Nephron (organoid): ENCODE measurements around the gene SPC24.
"Not testable (repeated sequence)": the region's sequence is repeated elsewhere in the genome, so short reads cannot be mapped to it uniquely, and the experiment has no call there.

ENCODE experiments used
- H3K27ac Mint-ChIP-seq, 3 experiments: 2 replicates each; pipeline ENCODE4 v1.8.0; 2020; ENCODE audit warnings: mixed read lengths in 3 of 3, mild to moderate bottlenecking in 2 of 3, moderate library complexity in 1 of 3
- H3K27me3 Mint-ChIP-seq: 2 replicates; pipeline ENCODE4 v1.8.0; 2021; ENCODE audit warnings: low read depth, mild to moderate bottlenecking, moderate library complexity, mixed read lengths
- H3K36me3 Mint-ChIP-seq: 2 replicates; pipeline ENCODE4 v1.8.0; 2020; ENCODE audit warnings: low read depth, mixed read lengths
- H3K4me1 Mint-ChIP-seq: 2 replicates; pipeline ENCODE4 v1.8.0; 2020; ENCODE audit warnings: mixed read lengths
- H3K4me3 Mint-ChIP-seq, 3 experiments: 2 replicates each; pipeline ENCODE4 v1.8.0; 2020; ENCODE audit warnings: mild to moderate bottlenecking in 3 of 3, mixed read lengths in 3 of 3, moderate library complexity in 2 of 3
- H3K9me3 Mint-ChIP-seq: 2 replicates; pipeline ENCODE4 v1.8.0; 2020; ENCODE audit warnings: mixed read lengths
- TF ChIP-seq, protein P1 (sequence below), 3 experiments: fragments of 200-600 bp; sonication (generic); IDR thresholded peaks; one replicate each; pipeline ENCODE4 v1.5.0; 2021; ENCODE audit warnings: antibody characterized with exemption in 3 of 3; ENCODE audit not compliant: unreplicated experiment in 3 of 3

SPC24 gene

DNA sequence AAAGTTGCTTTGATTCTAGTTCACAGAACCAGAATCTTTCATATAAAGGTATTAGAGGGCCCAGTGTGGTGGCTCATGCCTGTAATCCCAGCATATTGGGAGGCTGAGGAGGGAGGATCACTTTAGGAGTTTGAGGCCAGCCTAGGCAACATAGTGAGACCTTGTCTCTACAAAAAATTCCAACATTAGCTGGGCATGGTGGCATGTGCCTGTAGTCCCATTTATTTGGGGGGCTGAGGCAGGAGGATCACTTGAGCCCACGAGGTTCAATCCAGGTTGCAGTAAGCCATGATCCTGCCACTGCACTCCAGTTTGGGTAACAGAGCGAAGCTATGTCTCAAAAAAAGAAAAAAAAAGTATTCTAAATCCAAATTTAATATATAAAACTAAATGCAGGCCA lies 57.3 kb downstream of the SPC24 start:
- Mint-ChIP-seq H3K4me3 (no peak overlapping the region), H3K27me3 (peaks cover 3% of the 10 kb centered on the region), H3K9me3 (no peaks in the 10 kb centered on the region), H3K27ac (no peak overlapping the region), H3K36me3 (peaks cover 66% of the 10 kb centered on the region), H3K4me1 (peaks cover 25% of the 10 kb centered on the region)
- TF ChIP-seq, protein P1, sequence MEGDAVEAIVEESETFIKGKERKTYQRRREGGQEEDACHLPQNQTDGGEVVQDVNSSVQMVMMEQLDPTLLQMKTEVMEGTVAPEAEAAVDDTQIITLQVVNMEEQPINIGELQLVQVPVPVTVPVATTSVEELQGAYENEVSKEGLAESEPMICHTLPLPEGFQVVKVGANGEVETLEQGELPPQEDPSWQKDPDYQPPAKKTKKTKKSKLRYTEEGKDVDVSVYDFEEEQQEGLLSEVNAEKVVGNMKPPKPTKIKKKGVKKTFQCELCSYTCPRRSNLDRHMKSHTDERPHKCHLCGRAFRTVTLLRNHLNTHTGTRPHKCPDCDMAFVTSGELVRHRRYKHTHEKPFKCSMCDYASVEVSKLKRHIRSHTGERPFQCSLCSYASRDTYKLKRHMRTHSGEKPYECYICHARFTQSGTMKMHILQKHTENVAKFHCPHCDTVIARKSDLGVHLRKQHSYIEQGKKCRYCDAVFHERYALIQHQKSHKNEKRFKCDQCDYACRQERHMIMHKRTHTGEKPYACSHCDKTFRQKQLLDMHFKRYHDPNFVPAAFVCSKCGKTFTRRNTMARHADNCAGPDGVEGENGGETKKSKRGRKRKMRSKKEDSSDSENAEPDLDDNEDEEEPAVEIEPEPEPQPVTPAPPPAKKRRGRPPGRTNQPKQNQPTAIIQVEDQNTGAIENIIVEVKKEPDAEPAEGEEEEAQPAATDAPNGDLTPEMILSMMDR (IDR thresholded peaks at IDR 0.05; ENCODE audit: unreplicated experiment in 3 of 3): no peak

DNA sequence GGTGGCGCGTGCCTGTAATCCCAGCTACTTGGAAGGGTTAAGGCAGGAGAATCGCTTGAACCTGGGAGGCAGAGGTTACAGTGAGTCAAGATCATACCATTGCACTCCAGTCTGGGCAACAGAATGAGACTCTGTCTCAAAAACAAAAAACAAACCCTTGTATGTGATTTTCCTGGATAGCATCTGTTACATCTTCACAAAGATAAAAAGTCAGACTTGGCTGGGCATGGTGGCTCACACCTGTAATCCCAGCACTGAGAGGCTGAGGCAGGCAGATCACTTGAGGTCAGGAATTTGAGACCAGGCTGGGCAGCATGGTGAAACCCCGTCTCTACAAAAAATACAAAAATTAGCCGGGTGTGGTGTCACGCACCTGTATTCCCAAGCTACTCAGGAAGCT lies 58.2 kb downstream of the SPC24 start:
- H3K4me3 Mint-ChIP-seq, H3K9me3 Mint-ChIP-seq, H3K27me3 Mint-ChIP-seq, H3K27ac Mint-ChIP-seq: not testable (repeated sequence)
- Mint-ChIP-seq H3K36me3 (peaks cover 56% of the 10 kb centered on the region), H3K4me1 (peaks cover 25% of the 10 kb centered on the region)

DNA sequence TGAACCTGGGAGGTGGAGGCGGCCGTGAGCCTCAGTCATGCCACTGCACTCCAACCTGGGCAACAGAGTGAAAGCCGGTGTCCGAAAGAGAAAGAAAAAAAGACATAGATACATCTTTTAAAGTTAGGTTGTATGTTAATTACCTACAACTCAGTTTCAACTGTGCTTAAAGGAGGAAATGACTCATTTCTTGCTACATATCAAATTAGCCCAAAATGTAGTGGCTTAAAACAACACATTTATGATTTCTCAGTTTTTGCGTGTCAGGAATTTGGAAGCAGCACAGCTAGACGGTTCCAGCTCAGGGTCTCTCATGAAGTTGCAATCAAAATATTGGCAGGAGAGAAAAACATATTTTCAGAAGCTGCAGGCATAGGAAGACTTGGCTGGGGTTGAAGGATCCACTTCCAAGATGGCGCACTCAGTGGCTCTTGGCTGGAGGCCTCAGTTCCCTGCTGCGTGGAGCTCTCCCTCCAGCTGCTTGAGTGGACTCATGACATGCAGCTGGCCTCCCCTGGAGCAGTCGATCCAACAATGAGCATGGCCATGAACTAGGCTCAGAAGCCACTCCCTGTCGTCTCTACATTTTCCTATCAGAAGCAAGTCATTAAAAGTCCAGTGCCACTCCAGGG lies 59.3 kb downstream of the SPC24 start:
- H3K4me3 Mint-ChIP-seq: peak overlapping the region in 2 of 3 experiments; percentile 18 to 27
- peaks cover 30% of the 10 kb centered on the region for H3K4me1 Mint-ChIP-seq
- no peaks in the 10 kb centered on the region for H3K27me3 Mint-ChIP-seq
- H3K27ac Mint-ChIP-seq: peak overlapping the region in 2 of 3 experiments; percentile 59 to 70
- no peaks in the 10 kb centered on the region for H3K9me3 Mint-ChIP-seq
- TF ChIP-seq, protein P1 (IDR thresholded peaks at IDR 0.05; ENCODE audit: unreplicated experiment in 3 of 3): no peak
- H3K36me3 Mint-ChIP-seq: peaks cover 55% of the 10 kb centered on the region
